KOPT-K1 (cell line): ENCODE measurements around the gene NRCAM.

Source experiments
- H3K27ac ChIP-seq: fragments of 200-600 bp; sonication (generic); 2 replicates; pipeline ENCODE4 v1.5.1; 2016; ENCODE audit warnings: antibody characterized with exemption, mild to moderate bottlenecking, low read depth, low read length; ENCODE audit not compliant: poor library complexity, severe bottlenecking
- H3K36me3 ChIP-seq: fragments of 200-600 bp; sonication (generic); 2 replicates; pipeline ENCODE4 v1.5.1; 2017; ENCODE audit warnings: antibody characterized with exemption, mild to moderate bottlenecking, low read length, moderate library complexity; ENCODE audit not compliant: insufficient read depth
- H3K9me3 ChIP-seq: fragments of 200-600 bp; sonication (generic); 2 replicates; pipeline ENCODE4 v1.5.1; 2017; ENCODE audit warnings: antibody characterized with exemption, low read length, mild to moderate bottlenecking; ENCODE audit not compliant: insufficient read depth, poor library complexity, severe bottlenecking

NRCAM gene

DNA sequence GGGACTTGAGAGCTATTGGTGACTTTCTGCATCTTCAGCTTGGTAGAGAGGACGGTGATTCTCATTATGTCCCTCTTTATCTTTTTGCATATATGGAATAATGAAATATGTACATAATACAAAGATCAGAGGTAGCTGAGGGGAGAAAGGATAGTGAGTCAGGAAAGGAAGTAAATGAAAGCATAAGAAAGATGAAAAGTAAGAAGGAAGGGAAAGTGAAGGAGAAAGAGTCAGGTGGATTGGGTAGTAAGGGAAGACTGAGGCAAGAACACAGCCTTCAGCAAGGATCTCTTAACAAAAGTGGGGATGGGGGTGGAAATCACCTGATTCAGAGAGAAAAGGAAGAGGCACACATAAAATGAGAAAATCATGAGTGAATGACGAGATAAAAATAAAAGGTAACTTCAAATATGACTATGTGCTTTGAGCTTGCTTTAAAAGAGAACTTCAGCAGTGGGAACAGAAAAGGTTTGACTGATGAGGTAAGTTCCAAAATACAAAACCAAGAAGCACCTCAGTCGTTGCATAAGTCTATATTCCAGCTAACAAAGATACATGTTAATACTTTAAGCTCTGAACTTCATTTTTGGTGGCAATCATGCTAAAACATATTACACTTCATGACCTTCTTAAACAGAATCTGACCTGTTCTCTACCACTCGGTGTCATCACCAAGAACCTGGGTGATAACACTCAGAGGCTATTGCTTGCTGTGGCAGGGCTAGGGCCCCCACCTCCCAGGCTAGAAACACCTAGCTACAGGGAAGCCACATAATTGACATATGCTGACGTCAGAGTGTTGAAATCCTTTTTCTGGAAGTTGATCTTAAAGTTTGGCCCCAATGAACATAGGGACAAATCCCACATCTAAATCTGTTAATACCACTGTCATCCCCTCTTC, 32.9 kb downstream of the NRCAM start:
- Histone ChIP-seq H3K27ac (no peak overlapping the region), H3K9me3 (no peaks in the 10 kb centered on the region), H3K36me3 (no peaks in the 10 kb centered on the region)

DNA sequence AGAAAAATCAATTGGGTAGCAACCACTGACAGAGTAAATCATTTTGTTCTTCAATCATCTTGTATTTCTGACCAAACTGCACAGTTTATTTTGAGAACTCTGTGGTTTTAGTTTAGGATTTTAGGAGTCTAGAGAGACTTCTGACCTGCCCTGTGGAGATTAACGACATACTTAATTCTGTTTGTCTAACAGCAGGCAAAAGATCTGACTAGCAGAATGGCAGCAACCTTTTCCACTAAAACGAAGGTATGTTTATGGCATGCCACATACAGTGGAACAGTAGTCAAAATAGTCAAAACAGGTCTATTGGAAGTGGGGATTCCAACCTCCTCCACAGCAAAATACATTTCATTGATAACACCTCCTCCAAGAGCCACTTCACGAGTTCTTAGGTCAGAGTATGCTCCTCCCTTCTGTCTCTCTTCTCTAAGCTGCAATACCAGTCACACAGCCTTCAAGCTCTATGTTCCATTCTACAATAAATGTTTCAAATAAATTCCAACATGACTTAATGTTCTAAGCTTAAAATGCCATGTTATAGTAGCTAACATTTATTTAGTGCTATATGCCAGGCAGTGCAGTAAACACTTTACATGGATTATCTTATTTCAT, 34.4 kb downstream of the NRCAM start:
- no peaks in the 10 kb centered on the region for H3K9me3 ChIP-seq
- no peaks in the 10 kb centered on the region for H3K36me3 ChIP-seq
- no peak overlapping the region for H3K27ac ChIP-seq

DNA sequence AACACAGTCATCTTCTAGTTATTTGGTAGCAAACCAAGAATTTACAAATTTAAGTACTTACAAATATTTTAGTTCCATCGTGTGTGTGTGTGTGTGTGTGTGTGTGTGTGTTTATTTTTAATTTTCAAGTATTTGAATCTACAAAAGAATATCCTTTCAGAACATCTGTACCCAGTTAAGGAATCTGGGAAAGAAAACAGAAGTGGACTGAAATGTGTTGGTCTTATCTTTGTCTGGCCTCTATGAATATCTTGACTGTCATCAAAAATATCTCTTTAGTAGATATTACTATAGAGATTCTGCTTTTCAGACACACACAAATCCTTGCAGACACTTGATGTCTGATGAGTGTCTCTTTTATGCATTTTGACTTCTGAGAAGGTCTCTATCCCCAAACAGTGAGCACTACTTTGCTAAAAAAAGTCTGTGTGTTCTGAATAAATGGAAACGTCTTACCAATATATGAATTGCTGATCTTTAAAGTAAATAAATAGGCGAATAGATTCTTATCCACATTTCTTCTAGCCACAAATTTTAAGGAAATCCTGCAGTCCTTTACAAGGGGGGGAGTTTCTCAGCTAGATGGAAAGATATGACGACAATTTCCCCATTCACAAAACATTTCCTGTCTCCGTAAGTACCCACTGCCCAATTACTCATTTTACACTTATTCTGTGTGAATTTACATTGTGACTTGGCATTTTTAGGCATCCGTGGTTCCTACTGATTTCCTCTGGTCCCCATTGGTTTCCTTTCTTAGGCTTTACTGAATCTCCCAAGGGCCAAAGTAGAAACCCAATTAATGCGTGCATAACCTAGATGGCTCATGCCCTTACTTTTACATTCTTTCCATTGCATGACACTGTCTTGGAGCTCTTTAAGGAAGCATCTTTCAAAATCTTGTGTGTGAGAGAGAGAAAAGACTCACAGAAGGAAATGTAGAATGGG, 36.0 kb downstream of the NRCAM start:
- Histone ChIP-seq H3K36me3 (no peaks in the 10 kb centered on the region), H3K27ac (no peak overlapping the region), H3K9me3 (no peaks in the 10 kb centered on the region)

DNA sequence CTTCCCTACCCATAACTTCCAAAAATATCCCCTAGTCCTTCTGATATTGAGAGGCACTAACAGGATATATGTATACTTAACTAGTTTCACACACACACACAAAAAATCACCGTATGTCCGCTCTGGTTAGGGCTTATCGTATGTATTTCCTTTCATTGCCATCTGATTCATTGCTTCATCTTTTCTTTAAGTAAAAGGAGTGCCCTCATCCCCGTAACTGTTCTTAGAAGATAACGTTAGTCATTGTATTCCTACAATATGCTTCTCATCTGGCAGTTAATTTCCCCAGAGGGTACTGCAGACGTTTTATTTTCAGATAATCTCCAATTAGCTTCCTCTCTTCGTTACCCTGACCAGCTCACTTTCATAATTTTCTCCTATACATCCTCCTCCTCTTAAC, 37.3 kb downstream of the NRCAM start:
- Histone ChIP-seq H3K27ac (no peak overlapping the region), H3K36me3 (no peaks in the 10 kb centered on the region), H3K9me3 (no peaks in the 10 kb centered on the region)

DNA sequence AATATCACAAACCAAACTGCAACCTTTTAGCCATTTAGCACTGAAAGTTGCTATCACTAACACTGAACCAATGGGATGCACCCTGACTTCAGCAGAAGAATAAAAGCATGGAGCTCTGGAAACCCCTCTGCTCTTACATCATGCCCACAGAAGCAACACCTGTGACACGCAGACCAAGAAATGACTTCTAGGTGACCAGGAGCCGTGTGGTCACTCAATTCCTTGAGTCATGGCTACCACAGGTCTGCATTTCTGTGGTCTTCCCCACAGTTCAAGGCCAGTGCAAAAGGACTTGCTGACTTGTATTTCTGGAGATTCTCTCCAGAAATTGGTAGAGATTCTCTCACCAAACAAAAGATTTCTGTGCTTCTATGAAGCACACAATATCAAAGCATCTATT, 38.3 kb downstream of the NRCAM start:
- H3K27ac ChIP-seq = no peak overlapping the region
- H3K36me3 ChIP-seq = no peaks in the 10 kb centered on the region
- no peaks in the 10 kb centered on the region for H3K9me3 ChIP-seq

DNA sequence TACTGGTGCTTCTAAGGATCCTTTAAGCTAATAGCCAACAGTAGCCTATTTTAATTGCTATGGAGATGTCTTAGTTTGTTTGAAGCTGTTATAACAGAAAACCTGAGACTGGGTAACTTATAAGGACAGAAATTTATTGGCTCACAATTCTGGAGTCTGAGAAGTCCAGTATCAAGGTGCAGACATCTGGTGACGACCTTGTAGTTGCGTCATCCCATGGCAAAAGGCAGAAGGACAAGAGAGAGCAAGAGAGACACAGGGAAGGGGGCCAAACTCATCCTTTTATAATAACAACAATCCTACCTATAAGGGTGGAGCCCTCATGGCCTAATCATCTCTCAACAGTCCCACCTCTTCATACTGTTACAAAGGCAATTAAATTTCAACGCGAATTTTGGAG, 39.1 kb downstream of the NRCAM start:
- Histone ChIP-seq H3K36me3 (no peaks in the 10 kb centered on the region), H3K9me3 (no peaks in the 10 kb centered on the region), H3K27ac (no peak overlapping the region)

DNA sequence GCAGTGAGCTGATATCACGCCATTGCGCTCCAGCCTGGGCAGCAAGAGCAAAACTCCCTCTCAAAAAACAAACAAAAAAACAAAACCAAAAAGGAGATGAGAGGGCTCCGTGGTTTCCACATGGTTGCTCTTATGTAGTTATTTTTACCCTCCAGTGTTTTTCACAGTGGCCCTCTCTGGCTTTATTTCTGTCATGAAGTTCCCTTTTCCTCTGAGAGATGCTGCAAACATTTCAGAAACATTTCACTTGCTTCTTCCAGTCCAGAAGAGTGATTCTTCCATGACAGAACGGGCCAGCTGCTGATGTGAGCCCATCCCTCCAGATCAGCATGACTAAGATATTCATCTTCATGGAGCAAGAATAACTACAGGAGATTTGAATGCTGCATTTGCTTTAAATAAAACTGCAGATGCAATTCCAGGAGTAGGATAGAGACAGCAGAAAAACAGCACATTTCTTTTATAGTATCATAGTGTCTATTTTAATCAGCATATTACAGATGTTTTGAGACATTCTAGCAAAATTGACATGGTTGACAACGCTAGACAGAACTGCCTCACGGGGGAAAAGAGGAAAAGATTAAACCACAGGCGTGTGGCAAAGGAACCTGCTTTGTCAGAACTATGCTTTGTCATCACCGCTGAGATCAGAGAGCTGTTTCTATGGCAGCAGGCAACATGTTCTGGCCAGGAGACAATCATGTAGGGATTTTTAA, 40.3 kb downstream of the NRCAM start:
- Histone ChIP-seq H3K27ac (no peak overlapping the region), H3K36me3 (no peaks in the 10 kb centered on the region)

DNA sequence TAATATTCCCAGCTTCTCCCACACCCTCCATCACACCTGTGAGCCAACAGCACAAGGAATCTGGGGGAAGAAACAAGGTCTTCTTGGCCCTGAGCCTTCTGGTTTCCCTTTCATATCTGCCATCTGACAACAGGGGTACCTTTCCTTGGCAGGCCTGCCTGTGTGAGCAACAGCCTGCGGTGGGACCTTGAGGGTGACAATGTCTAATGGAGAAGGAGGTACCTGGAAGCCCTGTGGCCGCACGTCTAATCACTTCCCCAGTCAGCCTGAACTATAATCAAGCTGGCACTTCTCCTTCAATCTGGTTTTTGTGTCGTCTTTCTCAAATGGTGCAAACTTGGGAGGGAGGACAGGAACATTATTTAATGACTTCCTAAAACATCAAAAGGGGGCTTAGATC, 41.2 kb downstream of the NRCAM start:
- H3K36me3 ChIP-seq = no peaks in the 10 kb centered on the region
- H3K9me3 ChIP-seq = no peaks in the 10 kb centered on the region
- H3K27ac ChIP-seq = no peak overlapping the region

More for the DNA sequence above, 40.3 kb downstream of the NRCAM start:
- H3K9me3 ChIP-seq = no peaks in the 10 kb centered on the region

DNA sequence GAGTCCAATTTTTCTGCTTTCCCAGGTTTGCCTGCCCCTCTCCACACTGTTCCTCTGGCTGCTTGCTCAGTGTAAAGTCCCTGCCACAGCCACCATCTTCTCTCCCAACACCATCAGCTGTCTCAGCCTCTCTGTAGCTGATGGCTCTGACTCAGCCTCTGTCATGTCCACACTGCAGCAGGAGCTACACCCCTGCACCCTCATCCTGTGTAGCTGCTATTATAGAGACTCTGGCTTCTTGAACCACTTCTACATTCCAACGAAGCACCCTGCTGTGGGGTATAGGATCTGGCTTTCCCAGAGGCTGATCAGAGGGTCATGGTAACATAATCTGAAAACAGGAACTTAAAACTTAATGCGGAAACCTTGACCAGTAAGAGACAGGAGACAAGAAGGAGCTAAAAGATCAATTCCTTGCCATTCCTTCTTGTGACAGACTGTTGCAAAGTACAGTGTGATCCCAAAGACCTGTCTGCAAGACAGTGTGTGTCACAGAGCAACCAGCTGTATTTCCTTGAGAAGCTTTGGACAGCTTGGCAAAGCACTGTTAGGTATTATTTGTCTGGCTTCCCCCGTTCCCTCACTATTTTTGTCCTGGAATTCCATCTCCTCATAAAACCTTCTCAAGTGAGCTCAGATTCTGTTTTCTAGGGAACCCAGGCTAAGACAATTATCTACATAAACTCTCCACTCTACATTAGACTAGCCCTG, 42.3 kb downstream of the NRCAM start:
- H3K27ac ChIP-seq = no peak overlapping the region
- no peaks in the 10 kb centered on the region for H3K9me3 ChIP-seq
- H3K36me3 ChIP-seq = no peaks in the 10 kb centered on the region

DNA sequence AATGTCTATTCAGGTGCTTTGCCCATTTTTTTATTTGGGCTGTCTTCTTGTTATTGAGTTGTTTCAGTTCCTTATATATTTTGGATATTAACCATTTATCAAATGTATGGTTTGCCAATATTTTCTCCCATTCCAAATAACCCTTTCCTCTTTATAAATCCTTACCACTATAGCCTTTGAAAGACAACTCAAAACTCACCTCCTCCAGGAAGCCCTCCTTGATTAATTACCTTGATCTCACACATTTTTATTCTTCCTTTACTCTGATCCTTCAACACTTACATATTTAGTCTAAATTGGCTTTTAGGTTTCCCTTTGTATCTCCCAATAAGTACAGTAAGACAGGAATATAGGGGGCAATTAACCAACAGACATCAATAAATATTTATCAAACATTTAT, 42.9 kb downstream of the NRCAM start:
- Histone ChIP-seq H3K27ac (no peak overlapping the region), H3K9me3 (no peaks in the 10 kb centered on the region), H3K36me3 (no peaks in the 10 kb centered on the region)

DNA sequence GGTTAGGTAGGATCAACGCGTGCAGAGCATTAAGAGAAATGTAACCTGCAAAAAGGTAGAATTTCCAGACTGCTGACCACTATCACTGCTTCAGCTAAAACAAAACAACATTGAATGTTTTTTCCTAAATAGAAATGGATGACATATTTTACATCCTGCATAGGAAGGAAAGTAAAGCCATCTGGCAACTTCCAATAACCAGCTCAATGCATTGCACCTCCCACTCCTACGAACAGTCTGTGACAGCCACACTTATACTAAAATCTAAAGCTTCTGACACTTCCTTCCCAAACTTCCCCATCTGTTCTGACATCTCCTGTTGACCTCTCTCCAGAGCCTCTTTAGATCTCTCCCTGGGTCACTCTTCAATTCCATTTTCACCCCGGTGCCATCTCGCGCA, 47.1 kb downstream of the NRCAM start:
- Histone ChIP-seq H3K36me3 (no peaks in the 10 kb centered on the region), H3K27ac (no peak overlapping the region), H3K9me3 (no peaks in the 10 kb centered on the region)

DNA sequence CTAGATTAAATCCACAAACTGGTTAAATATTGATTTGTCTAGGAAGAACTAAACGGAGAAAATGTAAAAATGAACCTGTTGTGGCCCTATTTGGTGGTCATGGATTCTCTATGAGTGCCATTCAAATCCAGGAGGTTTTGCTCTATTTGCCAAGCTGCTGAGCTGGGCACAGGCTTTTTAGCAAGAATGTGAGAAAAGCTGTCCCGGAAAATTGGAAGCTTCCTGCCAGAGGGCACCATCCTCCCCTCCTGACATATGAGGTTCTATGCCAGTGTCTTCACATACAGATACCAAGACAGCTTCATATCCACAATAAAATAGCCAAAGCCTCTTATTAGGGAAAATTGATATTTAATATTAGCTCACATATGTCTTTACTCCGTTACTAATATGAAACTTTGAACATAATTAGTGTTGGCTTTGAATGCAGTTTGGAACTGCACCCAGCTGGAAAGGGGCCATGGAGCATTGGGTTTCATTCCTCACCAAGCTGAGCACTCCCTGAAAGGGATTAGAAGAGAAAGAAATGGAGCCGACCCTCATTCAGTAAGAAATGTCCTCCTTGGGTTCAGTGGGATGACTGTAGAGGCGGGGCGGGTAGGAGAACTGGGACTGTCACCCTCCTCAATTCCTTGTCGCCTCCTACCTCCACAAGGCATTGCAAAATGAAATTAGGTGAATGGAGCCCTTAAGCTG, 47.8 kb downstream of the NRCAM start:
- Histone ChIP-seq H3K9me3 (no peaks in the 10 kb centered on the region), H3K36me3 (no peaks in the 10 kb centered on the region), H3K27ac (no peak overlapping the region)

DNA sequence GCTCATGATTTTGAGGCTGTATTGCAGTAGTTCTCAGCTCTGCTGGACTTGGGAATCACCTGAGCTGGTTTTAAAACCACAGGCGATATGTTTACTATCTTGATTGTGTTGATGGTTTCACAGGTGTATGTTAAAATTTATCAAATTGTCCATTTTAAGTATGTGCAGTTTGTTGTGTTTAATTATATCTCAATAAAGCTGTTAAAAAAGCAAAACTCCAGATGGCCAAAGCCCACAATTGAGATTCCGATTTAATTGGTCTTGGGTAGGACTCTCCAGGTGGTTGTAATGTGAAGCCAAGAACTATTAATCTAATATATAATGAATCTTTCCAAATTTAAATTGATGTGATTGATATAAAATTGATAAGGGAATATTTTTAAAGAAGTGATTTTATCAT, 48.6 kb downstream of the NRCAM start:
- Histone ChIP-seq H3K27ac (no peak overlapping the region), H3K36me3 (no peaks in the 10 kb centered on the region), H3K9me3 (no peaks in the 10 kb centered on the region)
